LNCAP (cell line): ENCODE results near the gene FAM170B.

Experiments
- TF ChIP-seq, protein P1 (sequence below): fragments of 450-650 bp; IDR thresholded peaks from 2 replicates; pipeline ENCODE4 v1.5.1; 2017; ENCODE audit warnings: mild to moderate bottlenecking

Gene FAM170B

DNA sequence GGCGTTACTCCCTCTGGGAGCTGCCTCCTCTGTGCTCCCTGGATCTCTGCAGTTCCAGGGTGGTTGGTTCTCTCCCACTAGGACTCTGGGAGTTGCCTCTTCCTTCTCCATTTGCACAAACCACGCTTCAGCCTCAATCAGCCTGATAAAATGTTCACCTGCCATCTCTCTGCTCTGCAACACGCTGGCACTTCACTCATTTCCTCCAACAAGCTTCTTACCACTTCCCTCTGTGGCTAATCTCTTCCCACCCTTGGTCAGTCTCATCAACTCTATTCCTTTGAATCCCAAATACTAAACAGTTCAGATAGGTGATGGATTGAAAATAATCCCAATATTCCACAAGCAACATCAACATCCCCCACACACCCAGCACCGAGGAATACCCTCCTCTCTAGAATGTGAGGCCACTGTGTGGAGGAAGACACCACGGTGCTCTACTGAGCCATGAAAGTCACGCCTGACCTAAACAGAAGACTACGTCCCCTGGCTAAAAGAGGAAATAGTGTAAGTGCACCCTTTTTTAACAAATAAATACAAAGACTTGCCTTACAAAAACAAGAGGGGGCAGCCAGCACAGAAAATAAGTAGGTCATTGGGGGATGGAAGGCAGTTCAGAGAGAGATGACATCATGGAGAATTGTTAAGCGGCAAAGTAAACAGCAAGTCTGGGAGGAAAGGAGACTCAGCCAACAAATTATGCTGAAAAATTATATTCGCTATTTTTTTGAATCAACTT lies 1.9 kb upstream of the FAM170B start:
- TF ChIP-seq, protein P1, sequence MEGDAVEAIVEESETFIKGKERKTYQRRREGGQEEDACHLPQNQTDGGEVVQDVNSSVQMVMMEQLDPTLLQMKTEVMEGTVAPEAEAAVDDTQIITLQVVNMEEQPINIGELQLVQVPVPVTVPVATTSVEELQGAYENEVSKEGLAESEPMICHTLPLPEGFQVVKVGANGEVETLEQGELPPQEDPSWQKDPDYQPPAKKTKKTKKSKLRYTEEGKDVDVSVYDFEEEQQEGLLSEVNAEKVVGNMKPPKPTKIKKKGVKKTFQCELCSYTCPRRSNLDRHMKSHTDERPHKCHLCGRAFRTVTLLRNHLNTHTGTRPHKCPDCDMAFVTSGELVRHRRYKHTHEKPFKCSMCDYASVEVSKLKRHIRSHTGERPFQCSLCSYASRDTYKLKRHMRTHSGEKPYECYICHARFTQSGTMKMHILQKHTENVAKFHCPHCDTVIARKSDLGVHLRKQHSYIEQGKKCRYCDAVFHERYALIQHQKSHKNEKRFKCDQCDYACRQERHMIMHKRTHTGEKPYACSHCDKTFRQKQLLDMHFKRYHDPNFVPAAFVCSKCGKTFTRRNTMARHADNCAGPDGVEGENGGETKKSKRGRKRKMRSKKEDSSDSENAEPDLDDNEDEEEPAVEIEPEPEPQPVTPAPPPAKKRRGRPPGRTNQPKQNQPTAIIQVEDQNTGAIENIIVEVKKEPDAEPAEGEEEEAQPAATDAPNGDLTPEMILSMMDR, result no peak

DNA sequence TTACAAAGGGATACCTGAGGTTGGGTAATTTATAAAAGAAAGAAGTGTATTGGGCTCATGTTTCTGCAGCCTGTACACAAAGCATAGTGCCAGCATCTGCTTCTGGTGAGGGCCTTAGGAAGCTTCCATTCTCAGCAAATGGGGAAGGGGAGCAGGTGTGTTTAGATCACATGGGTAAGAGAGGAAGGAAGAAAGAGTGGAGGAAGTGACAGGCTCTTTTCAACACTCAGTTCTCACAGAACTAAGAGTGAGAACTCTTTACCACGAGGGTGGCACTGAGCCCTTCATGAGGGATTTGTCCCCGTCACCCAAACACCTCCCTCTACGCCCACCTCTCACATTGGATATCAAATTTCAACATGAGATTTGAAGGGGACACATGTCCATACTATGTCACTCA lies 506 bp upstream of the FAM170B start:
- TF ChIP-seq, protein P1, result no peak

DNA sequence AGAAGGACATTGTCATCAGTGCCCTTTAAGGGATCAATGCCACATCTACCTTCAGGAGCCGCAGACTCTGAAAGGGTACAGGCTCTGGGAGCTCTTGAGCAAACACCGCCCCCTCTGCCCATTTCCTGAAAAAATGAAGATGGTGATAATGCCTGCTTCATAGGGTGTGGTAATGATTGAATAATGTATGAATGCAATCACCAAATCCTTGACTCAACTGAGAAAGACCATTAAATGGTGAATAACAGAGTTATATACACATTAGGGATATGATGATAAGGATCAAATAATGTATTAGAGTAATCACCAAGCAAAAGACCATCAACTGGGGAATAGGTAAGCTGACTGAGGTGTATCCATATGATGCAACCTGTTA lies 1.5 kb downstream of the FAM170B start:
- TF ChIP-seq, protein P1, result no peak

DNA sequence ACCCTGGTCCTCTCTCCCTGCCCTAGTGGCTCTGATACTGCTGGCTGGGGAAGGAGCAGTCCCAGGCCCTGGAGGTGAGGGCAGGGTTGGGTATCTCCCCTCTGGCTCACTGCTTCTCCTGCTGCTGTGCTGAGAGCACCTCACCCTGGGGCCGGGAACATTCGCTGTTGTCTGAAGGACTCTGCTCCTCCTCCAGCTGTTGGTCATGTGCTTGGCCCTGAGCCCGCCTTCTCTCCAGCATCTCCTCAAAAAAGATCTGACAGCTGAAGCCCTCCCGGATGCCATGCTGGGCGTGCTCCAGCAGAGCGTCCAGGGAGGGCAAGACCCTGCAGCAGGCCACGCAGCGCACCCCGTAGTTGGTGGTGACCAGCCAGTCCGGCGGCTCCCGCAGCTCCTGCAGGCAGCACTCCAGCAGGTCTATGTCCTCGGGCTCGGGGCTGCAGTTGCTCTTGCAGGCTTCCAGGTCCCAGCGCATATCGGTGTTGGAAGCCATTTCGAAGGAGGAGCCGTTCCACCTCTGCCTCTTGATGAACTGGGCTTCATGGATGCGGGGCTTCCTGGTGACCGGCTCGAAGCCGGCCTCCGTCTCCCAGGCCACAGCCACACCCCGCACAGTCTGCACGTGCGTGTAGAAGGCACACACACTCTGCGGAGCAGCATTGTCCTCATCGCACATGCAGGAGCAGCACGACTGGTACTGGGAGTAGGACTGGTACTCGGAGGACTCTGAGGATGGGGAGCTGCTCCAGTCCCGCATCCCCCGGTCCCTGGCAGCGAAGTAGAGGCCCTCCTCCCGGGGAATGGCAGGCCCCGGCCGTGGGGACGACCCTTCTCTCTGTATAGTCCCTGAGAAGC lies 2.1 kb downstream of the FAM170B start:
- TF ChIP-seq, protein P1, result no peak

DNA sequence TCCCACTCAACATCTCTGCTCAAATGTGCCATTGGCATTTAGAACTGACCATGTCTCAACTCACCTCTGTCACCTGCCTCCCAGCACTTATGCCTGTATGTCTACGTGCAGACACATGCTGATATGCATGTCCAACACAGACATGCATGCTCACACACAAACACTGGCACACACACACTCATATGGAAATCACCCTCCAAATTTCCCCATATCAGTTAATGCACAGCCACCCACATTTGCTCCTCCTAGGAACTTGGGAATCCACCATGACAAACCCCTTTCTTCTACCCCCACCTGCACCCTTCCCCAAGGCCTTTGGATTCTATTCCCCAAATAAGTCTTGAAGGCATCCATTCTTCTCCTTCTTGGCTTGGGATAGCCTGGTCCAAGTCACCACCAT lies 4.4 kb downstream of the FAM170B start:
- TF ChIP-seq, protein P1, result no peak

DNA sequence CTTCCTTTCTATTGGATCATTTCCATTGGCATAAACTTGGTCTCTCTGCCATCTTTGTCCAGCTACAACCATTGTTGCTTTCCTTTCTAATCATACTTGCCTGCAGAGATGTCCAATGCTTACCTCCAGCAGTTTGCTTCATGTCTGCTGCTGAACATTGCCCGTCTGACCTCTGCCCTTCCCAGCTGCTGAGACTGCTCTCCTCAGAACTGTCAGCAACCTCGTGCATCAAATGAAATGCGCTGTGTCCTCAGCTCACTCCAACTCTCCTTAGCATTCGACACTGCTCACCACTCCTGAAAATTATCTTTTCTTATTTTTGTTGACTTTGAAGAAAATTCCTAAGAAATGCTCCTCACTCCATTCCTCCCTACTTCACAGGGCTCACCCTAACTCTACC lies 5.0 kb downstream of the FAM170B start:
- TF ChIP-seq, protein P1, result no peak

DNA sequence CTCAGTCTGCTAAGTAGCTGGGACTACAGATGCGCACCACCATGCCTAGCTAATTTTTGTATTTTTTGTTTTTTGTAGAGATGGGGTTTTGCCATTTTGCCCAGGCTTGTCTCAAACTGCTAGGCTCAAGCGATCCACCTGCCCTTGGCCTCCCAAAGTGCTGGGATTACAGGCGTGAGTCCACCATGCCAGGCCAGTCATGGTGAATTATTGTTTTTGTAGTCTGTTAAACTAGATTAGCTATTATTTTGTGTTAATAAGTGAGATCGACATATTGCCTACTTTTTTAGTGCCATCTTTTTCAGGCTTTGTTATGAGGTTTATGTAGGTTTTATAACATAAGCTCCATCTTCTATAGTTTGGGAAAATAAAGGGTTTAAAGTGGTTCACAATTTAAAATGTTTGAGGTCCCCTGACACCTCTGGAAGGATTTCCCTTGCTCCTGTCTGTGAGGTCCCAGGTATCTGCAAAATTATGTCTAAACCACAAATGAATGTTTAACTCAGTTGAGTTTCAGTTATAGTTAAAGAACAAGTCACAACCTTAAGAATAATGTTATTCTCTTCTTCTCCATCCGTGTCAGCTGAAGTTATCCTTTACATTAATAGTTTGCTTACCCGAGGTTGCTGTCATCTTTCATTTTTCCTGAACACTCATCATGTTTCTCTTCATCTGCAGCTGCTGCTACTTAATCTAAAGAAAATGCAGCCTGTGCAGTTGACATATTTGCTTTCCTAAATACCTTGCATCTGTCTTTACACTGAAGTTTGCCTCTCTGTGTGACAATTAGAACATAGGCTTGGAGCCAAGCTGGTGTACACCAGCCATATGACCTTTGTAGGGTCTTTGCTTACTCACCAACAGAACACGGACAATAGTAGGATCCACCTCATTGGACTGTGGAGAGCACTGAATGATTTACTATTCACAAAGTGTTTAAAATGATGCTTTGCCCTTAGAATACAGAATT lies 9.6 kb downstream of the FAM170B start:
- TF ChIP-seq, protein P1, result no peak
